ENCODE results near the gene TMEM82. TPM values are rescaled to one million over a fixed set of nuclear protein-coding genes. Genes with fewer than 3 reads are reported as not detected.

Gene TMEM82
- total RNA-seq, 4 donors from 2014 or later = not detected

- TF ChIP-seq, protein P1, sequence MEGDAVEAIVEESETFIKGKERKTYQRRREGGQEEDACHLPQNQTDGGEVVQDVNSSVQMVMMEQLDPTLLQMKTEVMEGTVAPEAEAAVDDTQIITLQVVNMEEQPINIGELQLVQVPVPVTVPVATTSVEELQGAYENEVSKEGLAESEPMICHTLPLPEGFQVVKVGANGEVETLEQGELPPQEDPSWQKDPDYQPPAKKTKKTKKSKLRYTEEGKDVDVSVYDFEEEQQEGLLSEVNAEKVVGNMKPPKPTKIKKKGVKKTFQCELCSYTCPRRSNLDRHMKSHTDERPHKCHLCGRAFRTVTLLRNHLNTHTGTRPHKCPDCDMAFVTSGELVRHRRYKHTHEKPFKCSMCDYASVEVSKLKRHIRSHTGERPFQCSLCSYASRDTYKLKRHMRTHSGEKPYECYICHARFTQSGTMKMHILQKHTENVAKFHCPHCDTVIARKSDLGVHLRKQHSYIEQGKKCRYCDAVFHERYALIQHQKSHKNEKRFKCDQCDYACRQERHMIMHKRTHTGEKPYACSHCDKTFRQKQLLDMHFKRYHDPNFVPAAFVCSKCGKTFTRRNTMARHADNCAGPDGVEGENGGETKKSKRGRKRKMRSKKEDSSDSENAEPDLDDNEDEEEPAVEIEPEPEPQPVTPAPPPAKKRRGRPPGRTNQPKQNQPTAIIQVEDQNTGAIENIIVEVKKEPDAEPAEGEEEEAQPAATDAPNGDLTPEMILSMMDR (IDR thresholded peaks at IDR 0.05; ENCODE audit: low read depth) = no peak
Measured at GRCh38 chr1:15733218-15733725, 9.0 kb upstream of the TMEM82 start.

- TF ChIP-seq, protein P1 (IDR thresholded peaks at IDR 0.05; ENCODE audit: low read depth) = no peak
Measured at GRCh38 chr1:15733726-15734226, 8.5 kb upstream of the TMEM82 start.

DNA sequence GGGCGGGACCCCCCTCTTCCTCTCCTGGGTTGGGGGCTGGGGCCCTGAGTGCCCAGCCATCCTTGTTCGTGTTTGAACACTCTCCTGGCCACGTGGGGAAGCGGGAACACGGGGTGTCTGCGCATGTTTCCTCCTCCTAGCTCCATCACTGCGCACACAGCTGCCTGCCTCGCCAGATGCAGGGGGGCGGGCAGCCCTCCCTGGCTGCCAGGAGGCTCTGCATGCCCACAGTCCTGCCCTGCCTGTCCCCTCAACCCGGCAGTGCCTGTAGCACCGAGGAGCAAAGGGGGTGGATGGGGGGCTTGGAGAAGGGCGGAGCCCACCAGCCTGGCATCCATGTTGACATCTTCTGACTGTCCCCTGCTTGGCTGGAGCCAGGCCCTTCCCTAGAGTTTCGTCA is 8.0 kb upstream of the TMEM82 start:
- TF ChIP-seq, protein P1 (IDR thresholded peaks at IDR 0.05; ENCODE audit: low read depth) = no peak

DNA sequence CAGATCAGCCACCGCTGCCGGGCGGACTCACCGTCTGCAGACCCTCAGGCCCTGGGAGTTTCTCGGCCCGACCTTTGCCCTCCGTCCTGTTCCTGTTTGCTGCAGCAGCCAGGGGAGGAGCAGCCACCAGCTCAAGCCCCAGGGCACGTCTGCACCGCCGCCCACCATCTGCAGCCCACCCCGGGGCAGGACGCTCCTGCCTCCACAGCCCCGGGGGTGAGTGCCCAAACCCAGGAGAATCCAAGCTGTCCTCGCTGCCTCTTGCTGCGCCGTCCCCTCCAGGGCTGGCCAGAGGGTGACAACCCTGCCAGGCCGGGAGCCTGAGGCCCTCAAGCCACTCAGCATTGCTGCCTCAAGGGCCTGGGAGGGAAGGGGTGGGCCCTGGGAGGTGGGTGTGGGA is 7.4 kb upstream of the TMEM82 start:
- TF ChIP-seq, protein P1 (IDR thresholded peaks at IDR 0.05; ENCODE audit: low read depth) = no peak

DNA sequence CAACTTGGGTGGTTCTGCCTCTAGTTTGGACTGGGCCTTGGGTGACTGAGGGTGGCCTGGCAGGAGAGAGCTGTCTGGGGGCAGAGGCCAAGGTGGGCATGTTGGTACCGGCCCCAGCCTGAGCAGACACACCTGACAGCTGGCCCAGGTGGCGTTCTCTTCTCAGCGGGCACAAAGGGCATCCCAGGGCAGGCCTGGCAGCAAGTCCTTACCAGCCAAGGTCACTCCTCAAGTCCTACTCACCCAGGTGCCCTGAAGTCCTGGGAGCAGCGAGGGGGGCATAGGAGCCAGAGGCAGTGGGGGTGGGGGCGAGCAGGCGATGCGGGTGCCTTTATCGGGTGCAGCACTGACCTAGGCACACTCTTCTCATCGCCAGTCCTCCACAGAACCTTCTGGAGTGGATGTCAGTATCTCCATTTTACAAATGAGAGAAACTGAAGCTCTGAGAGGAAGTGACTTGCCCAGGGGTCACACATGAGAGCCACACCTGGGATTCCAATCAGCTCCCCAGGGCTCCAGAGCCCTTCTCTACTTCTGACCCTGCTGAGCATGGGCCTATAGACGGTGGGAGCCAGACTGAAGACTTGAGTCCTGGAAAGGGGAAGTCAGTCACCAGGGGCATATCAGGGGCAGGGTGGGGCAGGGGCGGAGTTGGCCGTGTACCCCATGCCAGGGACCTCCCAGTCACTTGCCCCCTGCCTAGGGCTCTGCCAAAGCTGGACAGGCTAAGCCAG is 6.8 kb upstream of the TMEM82 start:
- TF ChIP-seq, protein P1 (IDR thresholded peaks at IDR 0.05; ENCODE audit: low read depth) = no peak

DNA sequence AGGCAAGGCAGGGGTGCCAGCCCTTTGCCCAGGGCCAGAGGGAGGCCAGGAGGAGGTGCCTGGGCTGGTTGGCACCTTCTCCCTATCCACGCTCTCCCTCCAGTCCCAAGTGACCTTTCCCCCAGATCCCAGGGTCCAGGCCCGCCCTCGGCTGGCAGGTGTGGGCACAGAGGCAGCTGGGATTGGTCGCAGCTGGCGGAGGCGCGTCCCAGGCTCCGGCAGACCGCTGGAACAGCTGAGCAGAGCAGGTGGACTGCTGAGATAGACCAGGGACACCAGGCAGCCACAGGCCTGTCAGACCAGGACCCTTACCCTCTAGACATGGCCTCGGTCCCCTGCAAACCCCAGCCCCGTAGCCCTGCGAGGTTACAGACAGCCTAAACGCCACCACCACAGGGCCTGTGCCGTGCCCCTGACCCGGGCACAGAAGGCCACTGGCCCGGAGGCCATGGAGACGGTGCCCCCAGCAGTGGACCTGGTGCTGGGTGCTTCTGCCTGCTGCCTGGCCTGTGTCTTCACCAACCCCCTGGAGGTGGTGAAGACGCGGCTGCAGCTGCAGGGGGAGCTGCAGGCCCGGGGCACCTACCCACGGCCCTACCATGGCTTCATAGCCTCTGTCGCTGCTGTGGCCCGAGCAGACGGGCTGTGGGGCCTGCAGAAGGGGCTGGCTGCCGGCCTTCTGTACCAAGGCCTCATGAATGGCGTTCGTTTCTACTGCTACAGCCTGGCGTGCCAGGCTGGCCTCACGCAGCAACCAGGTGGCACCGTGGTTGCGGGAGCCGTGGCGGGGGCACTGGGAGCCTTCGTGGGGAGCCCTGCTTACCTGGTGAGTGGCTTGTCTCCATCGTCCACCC is 6.0 kb upstream of the TMEM82 start, which contains the start of gene SLC25A34:
SLC25A34 (plus strand) TSS at position 221 of the 854 bp plus-strand sequence; CDS start at position 449, 228 bp downstream.
- TF ChIP-seq, protein P1 (IDR thresholded peaks at IDR 0.05; ENCODE audit: low read depth) = no peak

DNA sequence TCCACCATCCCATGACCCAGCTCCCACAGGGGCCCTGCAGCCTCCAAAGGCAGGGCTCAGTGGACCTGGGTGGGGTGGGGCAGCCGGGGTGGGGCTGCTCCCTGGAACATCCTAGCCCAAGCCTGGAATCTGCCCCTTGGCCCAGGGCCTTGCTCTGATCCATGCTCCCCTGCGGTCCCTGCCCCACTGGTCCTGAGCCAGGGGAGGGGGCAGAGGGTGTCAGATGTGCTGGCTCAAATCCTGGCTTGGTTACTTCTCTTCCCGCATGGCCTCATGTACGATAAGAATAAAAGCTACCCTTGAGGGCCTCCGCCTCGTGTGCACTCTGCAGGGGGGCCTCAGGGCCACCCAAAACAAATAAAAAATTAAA is 5.4 kb upstream of the TMEM82 start:
- TF ChIP-seq, protein P1 (IDR thresholded peaks at IDR 0.05; ENCODE audit: low read depth) = no peak

Measured in subcutaneous adipose tissue (tissue), 4 donors.